Ovary (tissue), 3 donors: ENCODE measurements around the gene FRZB.

ENCODE experiments used
- EP300 ChIP-seq: sonication (generic); formaldehyde crosslinking; IDR thresholded peaks from one replicate; pipeline ENCODE4 v1.6.1; 2017; ENCODE audit warnings: antibody characterized with exemption
- POLR2A ChIP-seq: fragments of 450-650 bp; IDR thresholded peaks from one replicate; pipeline ENCODE4 v1.6.1; 2017; ENCODE audit warnings: antibody characterized with exemption, mild to moderate bottlenecking, moderate library complexity
- TF ChIP-seq, protein P1 (sequence below), 3 donors: fragments of 450-650 bp in 2 of 3; fragments of 200-600 bp in 1 of 3; IDR thresholded peaks; one replicate each; pipeline versions ENCODE4 v1.5.1 to v1.8.0; 2016 to 2022; ENCODE audit warnings: antibody characterized with exemption in 3 of 3, mild to moderate bottlenecking in 1 of 3
- donor health status: DM: no; HTN: no; CAD: no.

DNA sequence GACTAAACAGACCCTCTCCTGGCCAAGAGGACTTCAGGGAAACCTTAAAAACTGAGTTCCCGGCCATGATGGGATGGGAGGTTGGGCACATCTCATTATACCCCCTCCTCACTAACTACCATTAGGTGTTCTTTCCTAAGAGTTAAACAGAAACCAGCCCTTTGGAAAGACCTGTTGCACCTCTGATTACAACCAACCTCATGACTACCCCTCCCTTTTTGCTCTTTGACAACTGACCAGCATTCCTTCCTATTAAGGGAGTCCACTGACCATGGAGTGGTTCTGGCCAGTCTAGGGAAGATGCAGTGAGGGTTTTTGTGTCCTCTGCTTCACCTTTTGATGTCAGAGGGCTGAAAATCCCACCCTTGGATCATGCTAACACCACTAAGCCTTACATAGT lies 44.5 kb upstream of the FRZB start:
- TF ChIP-seq POLR2A (no peak), EP300 (no peak)
- TF ChIP-seq, protein P1, sequence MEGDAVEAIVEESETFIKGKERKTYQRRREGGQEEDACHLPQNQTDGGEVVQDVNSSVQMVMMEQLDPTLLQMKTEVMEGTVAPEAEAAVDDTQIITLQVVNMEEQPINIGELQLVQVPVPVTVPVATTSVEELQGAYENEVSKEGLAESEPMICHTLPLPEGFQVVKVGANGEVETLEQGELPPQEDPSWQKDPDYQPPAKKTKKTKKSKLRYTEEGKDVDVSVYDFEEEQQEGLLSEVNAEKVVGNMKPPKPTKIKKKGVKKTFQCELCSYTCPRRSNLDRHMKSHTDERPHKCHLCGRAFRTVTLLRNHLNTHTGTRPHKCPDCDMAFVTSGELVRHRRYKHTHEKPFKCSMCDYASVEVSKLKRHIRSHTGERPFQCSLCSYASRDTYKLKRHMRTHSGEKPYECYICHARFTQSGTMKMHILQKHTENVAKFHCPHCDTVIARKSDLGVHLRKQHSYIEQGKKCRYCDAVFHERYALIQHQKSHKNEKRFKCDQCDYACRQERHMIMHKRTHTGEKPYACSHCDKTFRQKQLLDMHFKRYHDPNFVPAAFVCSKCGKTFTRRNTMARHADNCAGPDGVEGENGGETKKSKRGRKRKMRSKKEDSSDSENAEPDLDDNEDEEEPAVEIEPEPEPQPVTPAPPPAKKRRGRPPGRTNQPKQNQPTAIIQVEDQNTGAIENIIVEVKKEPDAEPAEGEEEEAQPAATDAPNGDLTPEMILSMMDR (IDR thresholded peaks at IDR 0.05), result no peak
